ENCODE measurements around the gene FAP. TPM values are rescaled to one million over a fixed set of nuclear protein-coding genes. Genes with fewer than 3 reads are reported as not detected.

Gene FAP
- total RNA-seq, 1 experiment from 2014 or later, result not detected

GRCh38 chr2:162127422-162127821 lies 115.8 kb downstream of the FAP start (continued):
- TF ChIP-seq, protein P1, sequence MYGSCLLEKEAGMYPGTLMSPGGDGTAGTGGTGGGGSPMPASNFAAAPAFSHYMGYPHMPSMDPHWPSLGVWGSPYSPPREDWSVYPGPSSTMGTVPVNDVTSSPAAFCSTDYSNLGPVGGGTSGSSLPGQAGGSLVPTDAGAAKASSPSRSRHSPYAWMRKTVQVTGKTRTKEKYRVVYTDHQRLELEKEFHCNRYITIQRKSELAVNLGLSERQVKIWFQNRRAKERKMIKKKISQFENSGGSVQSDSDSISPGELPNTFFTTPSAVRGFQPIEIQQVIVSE (CRISPR knock-in tag; IDR thresholded peaks at IDR 0.05; ENCODE audit: borderline replicate concordance), result no peak
- TF ChIP-seq ESRRA (CRISPR knock-in tag; IDR thresholded peaks at IDR 0.05; ENCODE audit: borderline replicate concordance) (no peak), ZNF232 (CRISPR knock-in tag; IDR thresholded peaks at IDR 0.05) (no peak), E2F1 (CRISPR knock-in tag; IDR thresholded peaks at IDR 0.05) (no peak), NFYB (CRISPR knock-in tag; conservative IDR thresholded peaks at IDR 0.05; ENCODE audit: low read depth) (no peak), ARID4B (CRISPR knock-in tag; IDR thresholded peaks at IDR 0.05; ENCODE audit: borderline replicate concordance) (no peak), ZNF425 (CRISPR knock-in tag; conservative IDR thresholded peaks at IDR 0.05) (no peak), NR1H2 (CRISPR knock-in tag; IDR thresholded peaks at IDR 0.05) (no peak)
- TF ChIP-seq, protein P2, sequence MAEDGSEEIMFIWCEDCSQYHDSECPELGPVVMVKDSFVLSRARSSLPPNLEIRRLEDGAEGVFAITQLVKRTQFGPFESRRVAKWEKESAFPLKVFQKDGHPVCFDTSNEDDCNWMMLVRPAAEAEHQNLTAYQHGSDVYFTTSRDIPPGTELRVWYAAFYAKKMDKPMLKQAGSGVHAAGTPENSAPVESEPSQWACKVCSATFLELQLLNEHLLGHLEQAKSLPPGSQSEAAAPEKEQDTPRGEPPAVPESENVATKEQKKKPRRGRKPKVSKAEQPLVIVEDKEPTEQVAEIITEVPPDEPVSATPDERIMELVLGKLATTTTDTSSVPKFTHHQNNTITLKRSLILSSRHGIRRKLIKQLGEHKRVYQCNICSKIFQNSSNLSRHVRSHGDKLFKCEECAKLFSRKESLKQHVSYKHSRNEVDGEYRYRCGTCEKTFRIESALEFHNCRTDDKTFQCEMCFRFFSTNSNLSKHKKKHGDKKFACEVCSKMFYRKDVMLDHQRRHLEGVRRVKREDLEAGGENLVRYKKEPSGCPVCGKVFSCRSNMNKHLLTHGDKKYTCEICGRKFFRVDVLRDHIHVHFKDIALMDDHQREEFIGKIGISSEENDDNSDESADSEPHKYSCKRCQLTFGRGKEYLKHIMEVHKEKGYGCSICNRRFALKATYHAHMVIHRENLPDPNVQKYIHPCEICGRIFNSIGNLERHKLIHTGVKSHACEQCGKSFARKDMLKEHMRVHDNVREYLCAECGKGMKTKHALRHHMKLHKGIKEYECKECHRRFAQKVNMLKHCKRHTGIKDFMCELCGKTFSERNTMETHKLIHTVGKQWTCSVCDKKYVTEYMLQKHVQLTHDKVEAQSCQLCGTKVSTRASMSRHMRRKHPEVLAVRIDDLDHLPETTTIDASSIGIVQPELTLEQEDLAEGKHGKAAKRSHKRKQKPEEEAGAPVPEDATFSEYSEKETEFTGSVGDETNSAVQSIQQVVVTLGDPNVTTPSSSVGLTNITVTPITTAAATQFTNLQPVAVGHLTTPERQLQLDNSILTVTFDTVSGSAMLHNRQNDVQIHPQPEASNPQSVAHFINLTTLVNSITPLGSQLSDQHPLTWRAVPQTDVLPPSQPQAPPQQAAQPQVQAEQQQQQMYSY (CRISPR knock-in tag; IDR thresholded peaks at IDR 0.05), result no peak
- TF ChIP-seq, protein P3, sequence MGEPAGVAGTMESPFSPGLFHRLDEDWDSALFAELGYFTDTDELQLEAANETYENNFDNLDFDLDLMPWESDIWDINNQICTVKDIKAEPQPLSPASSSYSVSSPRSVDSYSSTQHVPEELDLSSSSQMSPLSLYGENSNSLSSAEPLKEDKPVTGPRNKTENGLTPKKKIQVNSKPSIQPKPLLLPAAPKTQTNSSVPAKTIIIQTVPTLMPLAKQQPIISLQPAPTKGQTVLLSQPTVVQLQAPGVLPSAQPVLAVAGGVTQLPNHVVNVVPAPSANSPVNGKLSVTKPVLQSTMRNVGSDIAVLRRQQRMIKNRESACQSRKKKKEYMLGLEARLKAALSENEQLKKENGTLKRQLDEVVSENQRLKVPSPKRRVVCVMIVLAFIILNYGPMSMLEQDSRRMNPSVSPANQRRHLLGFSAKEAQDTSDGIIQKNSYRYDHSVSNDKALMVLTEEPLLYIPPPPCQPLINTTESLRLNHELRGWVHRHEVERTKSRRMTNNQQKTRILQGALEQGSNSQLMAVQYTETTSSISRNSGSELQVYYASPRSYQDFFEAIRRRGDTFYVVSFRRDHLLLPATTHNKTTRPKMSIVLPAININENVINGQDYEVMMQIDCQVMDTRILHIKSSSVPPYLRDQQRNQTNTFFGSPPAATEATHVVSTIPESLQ (CRISPR knock-in tag; IDR thresholded peaks at IDR 0.05), result no peak

DNA sequence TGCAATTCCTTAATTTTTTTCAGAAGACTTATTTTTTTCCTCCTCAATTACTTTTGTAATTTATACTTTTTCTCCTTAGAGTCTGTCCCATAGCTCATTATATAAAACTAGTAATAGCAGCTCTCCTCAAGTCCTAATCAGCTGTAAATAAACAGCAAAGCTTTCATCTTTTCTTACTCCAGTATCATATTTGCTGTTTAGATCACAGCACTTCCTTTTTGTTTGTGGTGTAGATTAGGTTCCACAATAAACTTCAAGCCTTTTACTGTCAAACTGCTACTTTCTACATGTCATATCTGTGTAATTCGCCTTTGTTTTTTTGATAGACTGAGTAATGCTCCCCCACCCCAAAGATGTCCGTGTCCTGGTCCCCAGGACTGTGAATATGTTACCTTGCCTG lies 116.7 kb downstream of the FAP start:
- Mint-ChIP-seq H3K36me3 (no peaks in the 10 kb centered on the region), H3K9me3 (0 out of 2 replicates have a peak, but pooled peaks cover 8% of the 10 kb centered on the region), H3K27me3 (ENCODE audit: low read depth) (no peaks in the 10 kb centered on the region), H3K4me3 (no peak overlapping the region), H3K4me1 (0 out of 2 replicates have a peak, but pooled peaks cover 4% of the 10 kb centered on the region), H3K27ac (no peak overlapping the region)
- no peak for DNase-seq (ENCODE audit: low spot score)
- ChIA-PET POLR2A (interaction anchor here (1.2 kb wide), 1 partner anchor 138 kb away, joined by 3 read pairs; no protein-coding TSS in a partner anchor), CTCF (interaction anchor here (1.3 to 3.3 kb wide), 4 partner anchors 126 to 172 kb away, joined by 3 to 15 read pairs (median 8); no protein-coding TSS in a partner anchor)
- ATAC-seq, result no peak
- no peak for TF ChIP-seq TEAD4 (CRISPR knock-in tag; IDR thresholded peaks at IDR 0.05)
- no peak for TF ChIP-seq MYBL2 (CRISPR knock-in tag; IDR thresholded peaks at IDR 0.05)
- TF ChIP-seq, protein P4, sequence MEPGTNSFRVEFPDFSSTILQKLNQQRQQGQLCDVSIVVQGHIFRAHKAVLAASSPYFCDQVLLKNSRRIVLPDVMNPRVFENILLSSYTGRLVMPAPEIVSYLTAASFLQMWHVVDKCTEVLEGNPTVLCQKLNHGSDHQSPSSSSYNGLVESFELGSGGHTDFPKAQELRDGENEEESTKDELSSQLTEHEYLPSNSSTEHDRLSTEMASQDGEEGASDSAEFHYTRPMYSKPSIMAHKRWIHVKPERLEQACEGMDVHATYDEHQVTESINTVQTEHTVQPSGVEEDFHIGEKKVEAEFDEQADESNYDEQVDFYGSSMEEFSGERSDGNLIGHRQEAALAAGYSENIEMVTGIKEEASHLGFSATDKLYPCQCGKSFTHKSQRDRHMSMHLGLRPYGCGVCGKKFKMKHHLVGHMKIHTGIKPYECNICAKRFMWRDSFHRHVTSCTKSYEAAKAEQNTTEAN (CRISPR knock-in tag; IDR thresholded peaks at IDR 0.05), result no peak
- TF ChIP-seq, protein P5, sequence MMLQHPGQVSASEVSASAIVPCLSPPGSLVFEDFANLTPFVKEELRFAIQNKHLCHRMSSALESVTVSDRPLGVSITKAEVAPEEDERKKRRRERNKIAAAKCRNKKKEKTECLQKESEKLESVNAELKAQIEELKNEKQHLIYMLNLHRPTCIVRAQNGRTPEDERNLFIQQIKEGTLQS (CRISPR knock-in tag; conservative IDR thresholded peaks at IDR 0.05), result no peak
- no peak for TF ChIP-seq ERG (CRISPR knock-in tag; IDR thresholded peaks at IDR 0.05)
- TF ChIP-seq ELF4 (CRISPR knock-in tag; IDR thresholded peaks at IDR 0.05; ENCODE audit: low read depth), result no peak
- TF ChIP-seq ZNF121 (CRISPR knock-in tag; IDR thresholded peaks at IDR 0.05), result no peak

All from WTC11 (cell line).